H1 (cell line): Measurements from ENCODE around the gene AFAP1L1. TPM values are rescaled to one million over a fixed set of nuclear protein-coding genes. Genes with fewer than 3 reads are reported as not detected.

ENCODE experiments used
- CTCF ChIA-PET: fragments of 300-600 bp; sonication (Branson Sonifier 250); formaldehyde crosslinking; loops from one replicate; lab custom pipeline; 2021; ENCODE audit not compliant: partially characterized antibody; lab: Charles Lee
- POLR2A ChIA-PET: fragments of 300-600 bp; sonication (Branson Sonifier 250); formaldehyde crosslinking; loops from one replicate; lab custom pipeline; 2021; ENCODE audit warnings: inconsistent platforms; ENCODE audit not compliant: partially characterized antibody; lab: Charles Lee
- DNase-seq, 2 experiments: peaks; one replicate each; pipeline versions ENCODE4 v3.0.0 to v3.0.0-alpha.2; 2010 to 2022; ENCODE audit warnings: low spot score in 2 of 2, low read depth in 1 of 2, mixed read lengths in 1 of 2
- FAIRE-seq: peaks from 2 replicates; lab custom pipeline; 2011; peaks lifted over from hg19 to GRCh38; lab: Jason Lieb, UNC
- H2AFZ ChIP-seq: 2 replicates; pipeline ENCODE4 v1.8.1; 2012; ENCODE audit warnings: low read length, inconsistent platforms
- H2AK5ac ChIP-seq: 2 replicates; pipeline ENCODE4 v1.6.1; 2013; ENCODE audit warnings: low read depth, low read length
- H2BK120ac ChIP-seq: replicated peaks from 2 replicates; pipeline ENCODE3; 2013; ENCODE audit warnings: low read depth, low read length, inconsistent platforms
- H2BK12ac ChIP-seq: 2 replicates; pipeline ENCODE4 v1.6.1; 2013; ENCODE audit warnings: low read depth, low read length
- H2BK15ac ChIP-seq: 2 replicates; pipeline ENCODE4 v1.6.1; 2013; ENCODE audit warnings: low read length
- H2BK20ac ChIP-seq: 2 replicates; pipeline ENCODE4 v1.6.1; 2013; ENCODE audit warnings: low read length
- H2BK5ac ChIP-seq: 2 replicates; pipeline ENCODE4 v1.6.1; 2013; ENCODE audit warnings: low read depth, low read length
- H3K14ac ChIP-seq: 2 replicates; pipeline ENCODE4 v1.6.1; 2013; ENCODE audit warnings: inconsistent platforms; ENCODE audit not compliant: insufficient read length
- H3K18ac ChIP-seq: 2 replicates; pipeline ENCODE4 v1.6.1; 2013; ENCODE audit warnings: low read length; ENCODE audit errors: extremely low read depth
- H3K23ac ChIP-seq: 2 replicates; pipeline ENCODE4 v1.6.1; 2013; ENCODE audit warnings: inconsistent platforms; ENCODE audit not compliant: insufficient read length
- H3K23me2 ChIP-seq: 2 replicates; pipeline ENCODE4 v1.6.1; 2013; ENCODE audit warnings: low read depth, low read length
- H3K27ac ChIP-seq: 2 replicates; pipeline ENCODE4 v1.6.1; 2011; ENCODE audit warnings: low read depth, low read length, inconsistent platforms
- H3K27me3 ChIP-seq, 4 experiments: replicated peaks in 1 of 4; 1 replicate in 1 of 4; 2 replicates in 3 of 4; pipeline versions ENCODE4 v1.6.1 to v1.8.1; 2011 to 2013; ENCODE audit warnings: low read length in 3 of 4, mild to moderate bottlenecking in 3 of 4, inconsistent platforms in 2 of 4, mixed read lengths in 2 of 4, moderate library complexity in 1 of 4; ENCODE audit not compliant: control insufficient read depth in 3 of 4, insufficient read depth in 3 of 4; ENCODE audit errors: extremely low read depth in 1 of 4
- H3K36me3 ChIP-seq, 4 experiments: 2 replicates each; pipeline versions ENCODE4 v1.6.1 to v1.8.1; 2011 to 2013; ENCODE audit warnings: mild to moderate bottlenecking in 4 of 4, low read length in 3 of 4, moderate library complexity in 2 of 4, control low read depth in 1 of 4, inconsistent platforms in 1 of 4; ENCODE audit not compliant: insufficient read depth in 4 of 4, control insufficient read depth in 2 of 4
- H3K4ac ChIP-seq: replicated peaks from 2 replicates; pipeline ENCODE3; 2013; ENCODE audit warnings: low read length, low read depth, mixed read lengths, inconsistent platforms; ENCODE audit not compliant: insufficient read length
- H3K4me1 ChIP-seq, 4 experiments: replicated peaks in 1 of 4; 1 replicate in 1 of 4; 2 replicates in 3 of 4; pipeline versions ENCODE4 v1.6.1 to v1.8.1; 2011 to 2013; ENCODE audit warnings: low read length in 3 of 4, inconsistent platforms in 2 of 4, mixed read lengths in 1 of 4; ENCODE audit not compliant: insufficient read depth in 4 of 4, control insufficient read depth in 3 of 4
- H3K4me2 ChIP-seq, 2 experiments: 2 replicates each; pipeline versions ENCODE4 v1.6.1 to v1.8.1; 2011 to 2013; ENCODE audit warnings: low read depth in 2 of 2, low read length in 2 of 2, control low read depth in 1 of 2, inconsistent platforms in 1 of 2, mild to moderate bottlenecking in 1 of 2; ENCODE audit not compliant: insufficient read depth in 1 of 2
- H3K4me3 ChIP-seq, 4 experiments: fragments of 200-600, 300-600 bp in 1 of 4; sonication (generic), shearing (Covaris generic), sonication (Bioruptor Twin) in 1 of 4; 2 replicates each; pipeline versions ENCODE4 v1.5.1 to v1.8.1; 2011 to 2016; ENCODE audit warnings: low read length in 4 of 4, low read depth in 3 of 4, control low read depth in 2 of 4, inconsistent platforms in 2 of 4, mild to moderate bottlenecking in 2 of 4, mixed read lengths in 1 of 4, moderate library complexity in 1 of 4; ENCODE audit not compliant: insufficient read depth in 2 of 4; ENCODE audit errors: extremely low read depth in 1 of 4
- H3K56ac ChIP-seq: replicated peaks from 2 replicates; pipeline ENCODE3; 2013; ENCODE audit warnings: low read depth, mild to moderate bottlenecking, mixed read lengths, low read length, inconsistent platforms; ENCODE audit not compliant: insufficient read length
- H3K79me1 ChIP-seq: 2 replicates; pipeline ENCODE4 v1.6.1; 2013; ENCODE audit warnings: low read depth, low read length, control low read depth
- H3K79me2 ChIP-seq, 2 experiments: 2 replicates each; pipeline versions ENCODE4 v1.6.1 to v1.8.1; 2012 to 2013; ENCODE audit warnings: low read length in 2 of 2, mild to moderate bottlenecking in 2 of 2, inconsistent platforms in 1 of 2; ENCODE audit not compliant: insufficient read depth in 2 of 2, control insufficient read depth in 1 of 2
- H3K9ac ChIP-seq, 4 experiments: replicated peaks in 1 of 4; 1 replicate in 1 of 4; 2 replicates in 3 of 4; pipeline versions ENCODE4 v1.6.1 to v1.8.1; 2011 to 2013; ENCODE audit warnings: low read depth in 3 of 4, low read length in 3 of 4, control low read depth in 2 of 4, mild to moderate bottlenecking in 2 of 4, moderate library complexity in 2 of 4, inconsistent platforms in 1 of 4; ENCODE audit errors: extremely low read depth in 1 of 4
- H3K9me3 ChIP-seq, 2 experiments: 2 replicates each; pipeline versions ENCODE4 v1.6.1 to v1.8.1; 2012 to 2013; ENCODE audit warnings: mild to moderate bottlenecking in 2 of 2, moderate library complexity in 2 of 2, control low read depth in 1 of 2, inconsistent platforms in 1 of 2, low read depth in 1 of 2, low read length in 1 of 2, mixed read lengths in 1 of 2; ENCODE audit not compliant: insufficient read depth in 2 of 2
- H4K20me1 ChIP-seq, 2 experiments: replicated peaks in 1 of 2; 2 replicates each; pipeline versions ENCODE3 to v1.8.1; 2011 to 2013; ENCODE audit warnings: inconsistent platforms in 2 of 2, low read length in 2 of 2, mild to moderate bottlenecking in 1 of 2; ENCODE audit not compliant: insufficient read depth in 2 of 2, control insufficient read depth in 1 of 2
- H4K5ac ChIP-seq: 2 replicates; pipeline ENCODE4 v1.6.1; 2013; ENCODE audit warnings: low read length, low read depth, mixed read lengths, inconsistent platforms; ENCODE audit not compliant: insufficient read length
- H4K8ac ChIP-seq: 2 replicates; pipeline ENCODE4 v1.8.0; 2013; ENCODE audit warnings: mild to moderate bottlenecking, moderate library complexity, low read length, inconsistent platforms; ENCODE audit not compliant: insufficient read depth; ENCODE audit errors: extremely low read depth
- H4K91ac ChIP-seq: replicated peaks from 2 replicates; pipeline ENCODE3; 2013; ENCODE audit warnings: low read length, mixed read lengths, inconsistent platforms; ENCODE audit not compliant: insufficient read length
- CBX8 ChIP-seq: fragments of 300-800, 300-1000 bp; sonication (generic); IDR thresholded peaks from 2 replicates; pipeline ENCODE4 v1.7.1; 2016; ENCODE audit warnings: low read depth, low read length, borderline replicate concordance
- CEBPB ChIP-seq: IDR thresholded peaks from 2 replicates; pipeline ENCODE4 v1.6.1; 2012; ENCODE audit warnings: low read depth, low read length
- CHD1 ChIP-seq: IDR thresholded peaks from 2 replicates; pipeline ENCODE4 v1.6.1; 2012; ENCODE audit warnings: low read depth, low read length, improper control_type of control experiment
- GTF2F1 ChIP-seq: IDR thresholded peaks from 2 replicates; pipeline ENCODE4 v1.6.1; 2012; ENCODE audit warnings: low read depth, low read length, improper control_type of control experiment, borderline replicate concordance
- HDAC6 ChIP-seq: IDR thresholded peaks from one replicate; pipeline ENCODE4 v1.7.1; 2012; ENCODE audit warnings: low read depth, mild to moderate bottlenecking, inconsistent platforms, low read length, moderate library complexity
- RFX5 ChIP-seq: IDR thresholded peaks from 2 replicates; pipeline ENCODE4 v1.6.1; 2011; ENCODE audit warnings: low read depth, low read length, improper control_type of control experiment, borderline replicate concordance
- RNF2 ChIP-seq: fragments of 200-900, 300-1000 bp; sonication (generic); IDR thresholded peaks from 2 replicates; pipeline ENCODE4 v1.7.1; 2016; ENCODE audit warnings: borderline replicate concordance, low read depth, mild to moderate bottlenecking, antibody characterized with exemption, low read length; ENCODE audit not compliant: poor library complexity, severe bottlenecking; ENCODE audit errors: missing control alignments
- SUZ12 ChIP-seq: fragments of 200-600 bp; sonication (generic); IDR thresholded peaks from 2 replicates; pipeline ENCODE4 v1.6.1; 2012; ENCODE audit warnings: mild to moderate bottlenecking, inconsistent platforms, low read length, moderate library complexity, mixed read lengths
- TCF12 ChIP-seq: IDR thresholded peaks from 2 replicates; pipeline ENCODE4 v1.6.1; 2011; ENCODE audit warnings: low read depth, mild to moderate bottlenecking, low read length
- YY1 ChIP-seq: IDR thresholded peaks from 2 replicates; pipeline ENCODE4 v1.6.1; 2011; ENCODE audit warnings: low read depth, mild to moderate bottlenecking, low read length
- WGBS, 2 experiments: shearing (Covaris generic) in 1 of 2; methylation state at CpG; one replicate each; pipeline versions ENCODE4 v1.1.6 to v1.1.7; 2013 to 2015; ENCODE audit warnings: low lambda C conversion rate in 2 of 2, mixed read lengths in 2 of 2, inconsistent platforms in 1 of 2, low coverage in 1 of 2, missing lambda C conversion rate in 1 of 2; ENCODE audit not compliant: insufficient replicate concordance in 2 of 2, insufficient coverage in 1 of 2, insufficient read length in 1 of 2; ENCODE audit errors: extremely low coverage in 1 of 2, missing lambda C conversion rate in 1 of 2; 5-methylcytosine and 5-hydroxymethylcytosine counted together
- polyA plus RNA-seq, 7 experiments: library from polyadenylated mRNA; depleted of rRNA in 3 of 7; stranded (reverse) in 5 of 7; unstranded in 2 of 7; fragments of >200 nt in 5 of 7; fragments of 200-250 nt in 2 of 7; gene quantifications; 1 replicate in 5 of 7; 2 replicates in 1 of 7; 4 replicates in 1 of 7; pipeline versions ENCODE4 v1.2.1 to v1.2.3, GENCODE V29; 2011 to 2013; ENCODE audit warnings: missing spikeins in 2 of 7, mixed read lengths in 2 of 7
- total RNA-seq: library from RNA; stranded (reverse); fragmentation: NEBNext Ultra II Directional; extraction: Animal tissue kit (Norgen Biotek cat#: 25700); gene quantifications from 2 replicates; pipeline ENCODE4 v1.2.1, GENCODE V29; 2021
- TF ChIP-seq, protein P1 (sequence below): IDR thresholded peaks from 2 replicates; pipeline ENCODE4 v1.6.1; 2011; ENCODE audit warnings: low read depth, mild to moderate bottlenecking, low read length; ENCODE audit not compliant: insufficient read depth
- TF ChIP-seq, protein P2 (sequence below): IDR thresholded peaks from 2 replicates; pipeline ENCODE4 v1.6.1; 2012; ENCODE audit warnings: low read length, inconsistent platforms

Gene AFAP1L1
- total and polyA plus RNA-seq, 2 of the 8 experiments (the other 6 are each of a cell fraction or from before 2014, with no cell fraction given), result 0.79 to 4.7 TPM

DNA sequence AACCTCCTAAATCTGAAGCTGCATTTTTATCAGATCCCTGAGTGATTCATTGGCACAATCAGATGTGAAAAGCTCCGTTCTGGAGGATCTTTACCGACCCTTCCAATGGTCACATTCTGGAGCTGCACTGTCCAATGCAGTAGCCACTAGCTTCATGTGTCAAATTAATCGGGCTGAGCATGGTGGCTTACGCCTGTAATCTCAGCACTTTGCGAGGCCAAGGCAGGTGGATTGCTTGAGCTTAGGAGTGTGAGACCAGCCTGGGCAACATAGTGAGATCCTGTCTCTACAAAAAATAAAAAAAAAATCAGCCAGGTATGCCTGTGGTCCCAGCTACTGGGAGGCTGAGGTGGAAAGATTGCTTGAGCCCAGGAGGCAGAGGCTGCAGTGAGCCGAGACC, 103.8 kb downstream of the AFAP1L1 start:
- Histone ChIP-seq H3K56ac (no peak overlapping the region), H3K4me1 (no peaks in the 10 kb centered on the region; a peak in 4 of 7 replicates), H4K91ac (no peak overlapping the region), H3K79me1 (no peaks in the 10 kb centered on the region), H4K20me1 (no peaks in the 10 kb centered on the region), H3K9ac (no peak overlapping the region), H3K36me3 (no peaks in the 10 kb centered on the region), H2AK5ac (no peak overlapping the region), H2BK12ac (no peak overlapping the region), H3K79me2 (no peaks in the 10 kb centered on the region), H3K27me3 (no peaks in the 10 kb centered on the region), H2BK5ac (no peak overlapping the region), H3K23me2 (no peaks in the 10 kb centered on the region), H3K18ac (no peak overlapping the region), H3K4me3 (no peak overlapping the region), H2AFZ (no peak overlapping the region), H3K23ac (no peak overlapping the region), H4K5ac (no peak overlapping the region), H4K8ac (no peak overlapping the region), H2BK20ac (no peak overlapping the region), H3K9me3 (no peaks in the 10 kb centered on the region), H2BK15ac (no peak overlapping the region), H3K4me2 (no peak overlapping the region), H3K27ac (no peak overlapping the region), H2BK120ac (no peak overlapping the region), H3K14ac (no peak overlapping the region), H3K4ac (no peak overlapping the region)
- no peak for DNase-seq
- ChIA-PET CTCF (interaction anchor here (0.6 to 46.1 kb wide), 11 partner anchors 8 to 76 kb away, joined by 3 to 1310 read pairs (median 4); partner anchors contain the start of genes GRPEL2 and IL17B), POLR2A (interaction anchor here (0.6 to 1.0 kb wide), 3 partner anchors 8 to 1245 kb away, joined by 3 to 4 read pairs (median 3); partner anchors contain the start of gene PCYOX1L)
- WGBS, 2 experiments, result 91% methylated on average over 5 of the region's 6 CpGs; no CpG with 5 or more reads in 1 of the 2 experiments
- no peak for FAIRE-seq
- TF ChIP-seq RNF2, result no peak
- TF ChIP-seq TCF12, result no peak
- TF ChIP-seq, protein P1, sequence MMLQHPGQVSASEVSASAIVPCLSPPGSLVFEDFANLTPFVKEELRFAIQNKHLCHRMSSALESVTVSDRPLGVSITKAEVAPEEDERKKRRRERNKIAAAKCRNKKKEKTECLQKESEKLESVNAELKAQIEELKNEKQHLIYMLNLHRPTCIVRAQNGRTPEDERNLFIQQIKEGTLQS, result no peak
- TF ChIP-seq CHD1, result no peak
- TF ChIP-seq RFX5, result no peak
- no peak for TF ChIP-seq SUZ12
- TF ChIP-seq, protein P2, sequence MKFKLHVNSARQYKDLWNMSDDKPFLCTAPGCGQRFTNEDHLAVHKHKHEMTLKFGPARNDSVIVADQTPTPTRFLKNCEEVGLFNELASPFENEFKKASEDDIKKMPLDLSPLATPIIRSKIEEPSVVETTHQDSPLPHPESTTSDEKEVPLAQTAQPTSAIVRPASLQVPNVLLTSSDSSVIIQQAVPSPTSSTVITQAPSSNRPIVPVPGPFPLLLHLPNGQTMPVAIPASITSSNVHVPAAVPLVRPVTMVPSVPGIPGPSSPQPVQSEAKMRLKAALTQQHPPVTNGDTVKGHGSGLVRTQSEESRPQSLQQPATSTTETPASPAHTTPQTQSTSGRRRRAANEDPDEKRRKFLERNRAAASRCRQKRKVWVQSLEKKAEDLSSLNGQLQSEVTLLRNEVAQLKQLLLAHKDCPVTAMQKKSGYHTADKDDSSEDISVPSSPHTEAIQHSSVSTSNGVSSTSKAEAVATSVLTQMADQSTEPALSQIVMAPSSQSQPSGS, result no peak
- no peak for TF ChIP-seq GTF2F1
- TF ChIP-seq CEBPB, result no peak
- no peak for TF ChIP-seq CBX8
- TF ChIP-seq HDAC6, result no peak
- TF ChIP-seq YY1, result no peak
